SK-N-MC (cell line): ENCODE measurements around the gene PDE9A.

Experiments
- EZH2 ChIP-seq: fragments of 200-600 bp; sonication (generic); IDR thresholded peaks from one replicate; pipeline ENCODE4 v1.6.1; 2017; ENCODE audit warnings: antibody characterized with exemption
- FOXP2 ChIP-seq: optimal IDR thresholded peaks from 2 replicates; pipeline ENCODE3; 2011; ENCODE audit warnings: mild to moderate bottlenecking, moderate library complexity; ENCODE audit not compliant: insufficient read depth; ENCODE audit errors: extremely low read length, control extremely low read depth
- POLR2AphosphoS5 ChIP-seq: IDR thresholded peaks from 2 replicates; pipeline ENCODE4 v1.6.1; 2012; ENCODE audit warnings: mild to moderate bottlenecking, low read depth, low read length, borderline replicate concordance

- no peak for TF ChIP-seq EZH2
- no peak for TF ChIP-seq FOXP2
- no peak for TF ChIP-seq POLR2AphosphoS5
Measured at GRCh38 chr21:42784896-42785451, 131.6 kb downstream of the PDE9A start.
